GM12878 (cell line): ENCODE measurements around the gene COA3.

Experiments
- ATF3 ChIP-seq: IDR thresholded peaks from 2 replicates; pipeline ENCODE4 v1.6.1; 2011; ENCODE audit warnings: low read depth, mild to moderate bottlenecking, low read length, moderate library complexity, borderline replicate concordance; ENCODE audit errors: extremely low read depth
- CHD4 ChIP-seq: fragments of 200-600 bp; sonication (generic); IDR thresholded peaks from 2 replicates; pipeline ENCODE4 v1.6.1; 2016; ENCODE audit warnings: mild to moderate bottlenecking
- DPF2 ChIP-seq: fragments of 450-650 bp; IDR thresholded peaks from 2 replicates; pipeline ENCODE4 v1.6.1; 2017; ENCODE audit warnings: mild to moderate bottlenecking
- ETV6 ChIP-seq, 2 experiments: fragments of 450-650 bp in 1 of 2; IDR thresholded peaks in 1 of 2; conservative IDR thresholded peaks in 1 of 2; 2 replicates each; pipeline ENCODE4 v1.6.1; 2014; ENCODE audit warnings: antibody characterized with exemption in 1 of 2, borderline replicate concordance in 1 of 2, low read depth in 1 of 2, mild to moderate bottlenecking in 1 of 2, moderate library complexity in 1 of 2
- FOS ChIP-seq: IDR thresholded peaks from 3 replicates; pipeline ENCODE4 v1.6.1; 2011; ENCODE audit warnings: borderline replicate concordance; ENCODE audit not compliant: insufficient read length; ENCODE audit errors: extremely low read depth
- HCFC1 ChIP-seq: fragments of 150-350 bp; IDR thresholded peaks from 2 replicates; pipeline ENCODE4 v1.6.1; 2014; ENCODE audit warnings: low read length
- NFYA ChIP-seq: IDR thresholded peaks from 2 replicates; pipeline ENCODE4 v1.6.1; 2011; ENCODE audit warnings: low read depth, mild to moderate bottlenecking, low read length, improper control_type of control experiment, borderline replicate concordance
- POLR2A ChIP-seq: IDR thresholded peaks from 2 replicates; pipeline ENCODE4 v1.6.1; 2011; ENCODE audit warnings: low read depth, mild to moderate bottlenecking, low read length
- RCOR1 ChIP-seq: conservative IDR thresholded peaks from 2 replicates; pipeline ENCODE4 v1.6.1; 2012; ENCODE audit warnings: low read depth, low read length, improper control_type of control experiment
- RUNX3 ChIP-seq: IDR thresholded peaks from 2 replicates; pipeline ENCODE4 v1.6.1; 2012; ENCODE audit warnings: low read length, inconsistent platforms
- SIN3A ChIP-seq: IDR thresholded peaks from 2 replicates; pipeline ENCODE4 v1.6.1; 2012; ENCODE audit warnings: low read depth, low read length, improper control_type of control experiment
- SUPT20H ChIP-seq: IDR thresholded peaks from 2 replicates; pipeline ENCODE4 v1.6.1; 2011; ENCODE audit warnings: low read depth, mild to moderate bottlenecking, low read length, moderate library complexity, borderline replicate concordance; ENCODE audit not compliant: control insufficient read depth
- SUZ12 ChIP-seq: fragments of 200-600 bp; sonication (generic); IDR thresholded peaks from one replicate; pipeline ENCODE4 v1.6.1; 2018; ENCODE audit warnings: antibody characterized with exemption, mild to moderate bottlenecking; ENCODE audit not compliant: unreplicated experiment
- TF ChIP-seq, protein P1 (sequence below), 3 experiments: IDR thresholded peaks in 2 of 3; conservative IDR thresholded peaks in 1 of 3; 2 replicates each; pipeline ENCODE4 v1.5.1; 2011; ENCODE audit warnings: low read depth in 3 of 3, low read length in 3 of 3, mild to moderate bottlenecking in 3 of 3, control low read depth in 2 of 3, moderate library complexity in 2 of 3, inconsistent platforms in 1 of 3, mixed read lengths in 1 of 3; ENCODE audit not compliant: control insufficient read depth in 2 of 3, insufficient read depth in 1 of 3; ENCODE audit errors: extremely low read depth in 1 of 3

GRCh38 chr17:42766124-42766523 is 32.4 kb downstream of the COA3 start:
- TF ChIP-seq, protein P1, sequence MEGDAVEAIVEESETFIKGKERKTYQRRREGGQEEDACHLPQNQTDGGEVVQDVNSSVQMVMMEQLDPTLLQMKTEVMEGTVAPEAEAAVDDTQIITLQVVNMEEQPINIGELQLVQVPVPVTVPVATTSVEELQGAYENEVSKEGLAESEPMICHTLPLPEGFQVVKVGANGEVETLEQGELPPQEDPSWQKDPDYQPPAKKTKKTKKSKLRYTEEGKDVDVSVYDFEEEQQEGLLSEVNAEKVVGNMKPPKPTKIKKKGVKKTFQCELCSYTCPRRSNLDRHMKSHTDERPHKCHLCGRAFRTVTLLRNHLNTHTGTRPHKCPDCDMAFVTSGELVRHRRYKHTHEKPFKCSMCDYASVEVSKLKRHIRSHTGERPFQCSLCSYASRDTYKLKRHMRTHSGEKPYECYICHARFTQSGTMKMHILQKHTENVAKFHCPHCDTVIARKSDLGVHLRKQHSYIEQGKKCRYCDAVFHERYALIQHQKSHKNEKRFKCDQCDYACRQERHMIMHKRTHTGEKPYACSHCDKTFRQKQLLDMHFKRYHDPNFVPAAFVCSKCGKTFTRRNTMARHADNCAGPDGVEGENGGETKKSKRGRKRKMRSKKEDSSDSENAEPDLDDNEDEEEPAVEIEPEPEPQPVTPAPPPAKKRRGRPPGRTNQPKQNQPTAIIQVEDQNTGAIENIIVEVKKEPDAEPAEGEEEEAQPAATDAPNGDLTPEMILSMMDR (IDR thresholded peaks at IDR 0.05 in 2 of 3, conservative IDR thresholded peaks at IDR 0.05 in 1 of 3; ENCODE audit: control insufficient read depth in 2 of 3, extremely low read depth in 1 of 3, insufficient read depth in 1 of 3, low read depth in 3 of 3, low read length in 3 of 3), result no peak
- TF ChIP-seq RCOR1 (no peak), FOS (no peak), DPF2 (no peak), RUNX3 (no peak), CHD4 (no peak), HCFC1 (no peak), ETV6 (conservative IDR thresholded peaks at IDR 0.05 in 1 of 2, IDR thresholded peaks at IDR 0.05 in 1 of 2; ENCODE audit: borderline replicate concordance in 1 of 2, low read depth in 1 of 2) (no peak), ATF3 (no peak), NFYA (no peak), SIN3A (no peak), POLR2A (no peak), SUZ12 (no peak), SUPT20H (no peak)
